ENCODE measurements around the gene AP5B1.

DNA sequence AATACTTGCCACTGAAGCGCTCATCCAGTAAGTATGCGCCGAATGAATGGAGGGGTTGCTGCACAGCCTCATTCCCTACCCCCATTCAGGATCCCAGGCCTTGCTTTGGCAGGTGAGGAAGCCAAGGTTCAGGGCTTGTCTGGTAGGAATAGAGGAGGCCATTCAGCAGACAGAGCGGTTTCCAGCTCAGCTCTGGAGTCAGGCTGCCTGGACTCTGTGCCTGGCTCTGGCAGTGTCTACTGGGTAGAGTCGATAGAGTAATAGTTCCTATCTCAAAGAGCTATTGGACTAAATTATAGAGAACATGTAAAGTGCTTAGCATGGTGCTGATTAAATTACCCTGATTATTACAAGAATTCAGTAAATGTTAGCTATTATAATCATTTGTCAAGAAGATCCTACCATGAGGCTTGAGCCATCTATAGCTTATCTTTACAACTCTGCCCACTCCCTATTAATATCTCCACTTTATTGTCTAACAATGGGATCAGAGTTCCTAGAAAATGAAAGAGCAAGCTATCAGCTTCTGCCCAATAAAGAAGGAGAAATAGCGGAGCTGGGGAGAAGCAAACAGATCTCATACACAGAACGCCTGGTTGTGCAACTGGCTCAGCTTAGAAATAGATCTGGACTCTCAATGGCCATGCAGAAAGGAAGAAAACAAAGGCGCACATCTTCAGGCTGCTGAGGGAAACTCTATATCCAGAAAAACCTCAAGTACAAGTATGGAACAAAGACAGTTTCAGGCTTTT, 46.4 kb upstream of the AP5B1 start:
- TF ChIP-seq, protein P1, sequence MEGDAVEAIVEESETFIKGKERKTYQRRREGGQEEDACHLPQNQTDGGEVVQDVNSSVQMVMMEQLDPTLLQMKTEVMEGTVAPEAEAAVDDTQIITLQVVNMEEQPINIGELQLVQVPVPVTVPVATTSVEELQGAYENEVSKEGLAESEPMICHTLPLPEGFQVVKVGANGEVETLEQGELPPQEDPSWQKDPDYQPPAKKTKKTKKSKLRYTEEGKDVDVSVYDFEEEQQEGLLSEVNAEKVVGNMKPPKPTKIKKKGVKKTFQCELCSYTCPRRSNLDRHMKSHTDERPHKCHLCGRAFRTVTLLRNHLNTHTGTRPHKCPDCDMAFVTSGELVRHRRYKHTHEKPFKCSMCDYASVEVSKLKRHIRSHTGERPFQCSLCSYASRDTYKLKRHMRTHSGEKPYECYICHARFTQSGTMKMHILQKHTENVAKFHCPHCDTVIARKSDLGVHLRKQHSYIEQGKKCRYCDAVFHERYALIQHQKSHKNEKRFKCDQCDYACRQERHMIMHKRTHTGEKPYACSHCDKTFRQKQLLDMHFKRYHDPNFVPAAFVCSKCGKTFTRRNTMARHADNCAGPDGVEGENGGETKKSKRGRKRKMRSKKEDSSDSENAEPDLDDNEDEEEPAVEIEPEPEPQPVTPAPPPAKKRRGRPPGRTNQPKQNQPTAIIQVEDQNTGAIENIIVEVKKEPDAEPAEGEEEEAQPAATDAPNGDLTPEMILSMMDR (IDR thresholded peaks at IDR 0.05): no peak
- TF ChIP-seq EP300 (IDR thresholded peaks at IDR 0.05) (no peak), POLR2AphosphoS5 (IDR thresholded peaks at IDR 0.05) (no peak)
